Muscle of leg (tissue), 16 donors: ENCODE data around the gene PLEK2. TPM values are rescaled to one million over a fixed set of nuclear protein-coding genes. Genes with fewer than 3 reads are reported as not detected.
"Not testable (repeated sequence)": the region's sequence is repeated elsewhere in the genome, so short reads cannot be mapped to it uniquely, and the experiment has no call there.

Experiments used
- DNase-seq: peaks from one replicate; pipeline ENCODE4 v3.0.0; 2013
- H3K27ac ChIP-seq: one replicate; pipeline ENCODE4 v1.5.1; 2013; ENCODE audit warnings: mild to moderate bottlenecking, low read length, control low read depth
- H3K27me3 ChIP-seq: one replicate; pipeline ENCODE4 v1.6.1; 2013; ENCODE audit warnings: low read length; ENCODE audit not compliant: control insufficient read depth, insufficient read depth
- H3K36me3 ChIP-seq: one replicate; pipeline ENCODE4 v1.6.1; 2013; ENCODE audit warnings: low read length; ENCODE audit not compliant: control insufficient read depth, insufficient read depth
- H3K4me1 ChIP-seq: one replicate; pipeline ENCODE4 v1.6.1; 2013; ENCODE audit warnings: low read length; ENCODE audit not compliant: control insufficient read depth, insufficient read depth
- H3K4me3 ChIP-seq: one replicate; pipeline ENCODE4 v1.5.1; 2013; ENCODE audit warnings: low read length, control low read depth
- H3K9me3 ChIP-seq: replicated peaks from 2 replicates; pipeline ENCODE4 v1.6.1; 2013; ENCODE audit warnings: low read depth, low read length; ENCODE audit not compliant: control insufficient read depth
- WGBS: methylation state at CpG from one replicate; pipeline ENCODE4 v1.1.5; 2013; ENCODE audit warnings: missing lambda C conversion rate; ENCODE audit not compliant: insufficient coverage; 5-methylcytosine and 5-hydroxymethylcytosine counted together
- long read RNA-seq, 11 donors: transcript quantifications; one replicate each; lab custom pipeline, GENCODE V29; 2026
- polyA plus RNA-seq, 8 donors: library from polyadenylated mRNA; unstranded; fragments of 120-200 nt; gene quantifications; one replicate each; pipeline versions ENCODE4 v1.2.1 to v1.2.3, GENCODE V29; 2013; ENCODE audit warnings: inconsistent platforms in 1 of 8, low replicate concordance in 1 of 8; ENCODE audit not compliant: insufficient read length in 8 of 8, insufficient read depth in 1 of 8
- total RNA-seq: library from RNA; stranded (reverse); fragments of 120-200 nt; gene quantifications from one replicate; pipeline ENCODE4 v1.2.4, GENCODE V29; 2013

PLEK2 gene, protein sequence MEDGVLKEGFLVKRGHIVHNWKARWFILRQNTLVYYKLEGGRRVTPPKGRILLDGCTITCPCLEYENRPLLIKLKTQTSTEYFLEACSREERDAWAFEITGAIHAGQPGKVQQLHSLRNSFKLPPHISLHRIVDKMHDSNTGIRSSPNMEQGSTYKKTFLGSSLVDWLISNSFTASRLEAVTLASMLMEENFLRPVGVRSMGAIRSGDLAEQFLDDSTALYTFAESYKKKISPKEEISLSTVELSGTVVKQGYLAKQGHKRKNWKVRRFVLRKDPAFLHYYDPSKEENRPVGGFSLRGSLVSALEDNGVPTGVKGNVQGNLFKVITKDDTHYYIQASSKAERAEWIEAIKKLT
- 0.22 TPM for total RNA-seq
- 1 to 10 TPM in 3 of 8 donors, under 1 TPM in 5; 0.44 to 3.0 (median 0.88) TPM for polyA plus RNA-seq
- long read RNA-seq, donor 1, result 0 reads
- long read RNA-seq, donor 2, result 0 reads
- long read RNA-seq, donor 3, partial matches to known transcripts, result 0 of 1 reads
- long read RNA-seq, donor 3, other reads (novel, unspliced or antisense), result 0 of 1 reads
- long read RNA-seq, donor 4, result 0 reads
- long read RNA-seq, donor 5, partial matches to known transcripts, result 0 of 1 reads
- long read RNA-seq, donor 5, other reads (novel, unspliced or antisense), result 0 of 1 reads
- long read RNA-seq, donor 6, result 0 reads
- long read RNA-seq, donor 7, result 0 reads
- long read RNA-seq, donor 8, result 0 reads
- long read RNA-seq, donor 9, result 0 reads
- long read RNA-seq, donor 10, result 0 reads
- long read RNA-seq, donor 11, partial matches to known transcripts, result 0 of 1 reads
- long read RNA-seq, donor 11, other reads (novel, unspliced or antisense), result 0 of 1 reads

DNA sequence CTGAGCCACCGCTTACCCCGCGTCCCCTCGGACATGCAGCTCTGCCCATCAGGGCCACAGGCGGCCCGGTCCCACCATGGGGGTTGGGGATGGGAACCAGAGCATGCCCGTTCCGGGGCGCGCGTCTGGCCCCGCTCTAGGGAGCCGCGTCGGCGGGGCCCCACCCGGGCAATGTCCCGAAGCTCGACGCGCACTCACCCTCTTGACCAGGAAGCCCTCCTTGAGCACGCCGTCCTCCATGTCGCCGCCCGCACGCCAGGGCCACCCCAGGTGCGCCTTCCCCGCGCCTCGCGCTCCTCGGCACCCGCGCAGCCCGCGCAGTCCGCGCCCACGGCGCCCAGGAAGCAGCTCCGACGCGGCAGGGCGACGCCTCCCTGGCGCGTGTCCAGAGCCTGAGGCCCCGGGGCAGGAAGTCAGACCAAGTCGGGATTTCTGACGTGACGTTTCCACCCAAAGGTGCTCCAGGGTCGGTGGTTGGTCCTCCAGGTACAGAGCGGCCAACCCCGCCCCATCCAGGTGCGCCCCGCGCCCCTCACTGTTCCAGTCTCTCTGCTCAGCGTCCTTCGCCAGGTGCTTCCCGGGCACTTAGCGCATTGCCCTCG is at the start of gene PLEK2:
TSS of gene PLEK2 (minus strand) at position 346 of the 602 bp plus-strand sequence. CDS start at position 240, 106 bp downstream.
- peak; percentile 22 for DNase-seq
- H3K4me3 ChIP-seq, result no peak within 1 kb of the TSS
- WGBS, result 1% methylated on average over 61 of the region's 63 CpGs

GRCh38 chr14:67461341-67461985 is 49.5 kb upstream of the PLEK2 start:
- H3K27ac ChIP-seq, result no peak overlapping the region
- H3K36me3 ChIP-seq, result no peaks in the 10 kb centered on the region
- 89% methylated on average over 2 of the region's 3 CpGs for WGBS
- H3K27me3 ChIP-seq, result peaks cover 2% of the 10 kb centered on the region
- no peak for DNase-seq
- H3K4me3 ChIP-seq, result no peak overlapping the region
- peaks cover 4% of the 10 kb centered on the region for H3K4me1 ChIP-seq
- no peaks in the 10 kb centered on the region for H3K9me3 ChIP-seq

More for the DNA sequence above, at the start of gene PLEK2:
- no peak within 1 kb of the TSS for H3K27ac ChIP-seq
- no peaks in the 10 kb centered on the region for H3K4me1 ChIP-seq
- no peaks in the 10 kb centered on the region for H3K9me3 ChIP-seq
- no peaks in the 10 kb centered on the region for H3K36me3 ChIP-seq
- peaks cover 38% of the 10 kb centered on the region for H3K27me3 ChIP-seq

- Histone ChIP-seq H3K27ac (no peak overlapping the region), H3K36me3 (no peaks in the 10 kb centered on the region), H3K4me3 (no peak overlapping the region), H3K9me3 (no peaks in the 10 kb centered on the region), H3K27me3 (peaks cover 2% of the 10 kb centered on the region), H3K4me1 (peaks cover 4% of the 10 kb centered on the region)
- DNase-seq, result no peak
- 89% methylated on average over 3 of the region's 5 CpGs for WGBS
Observed at GRCh38 chr14:67459336-67459735, 47.4 kb upstream of the PLEK2 start.

DNA sequence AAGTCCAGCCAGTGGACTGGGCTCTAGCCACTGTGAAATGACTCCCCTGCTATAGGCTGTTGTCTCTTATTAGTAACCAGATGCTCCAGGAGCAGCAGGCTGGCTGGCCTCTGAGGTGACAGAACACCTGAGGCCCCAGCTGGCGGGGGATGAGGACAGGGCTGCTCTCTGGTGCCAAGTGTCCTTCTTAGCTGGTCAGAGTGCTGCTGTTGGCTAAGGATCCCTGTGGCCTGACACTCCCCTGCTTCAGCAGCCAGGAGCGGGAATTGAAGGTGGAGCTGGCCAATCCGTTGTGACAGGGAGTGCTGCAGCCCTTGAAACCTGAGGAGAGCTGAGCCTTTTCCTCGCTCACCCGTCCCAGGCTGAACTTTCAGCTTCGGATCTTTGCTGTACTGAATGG is 45.8 kb upstream of the PLEK2 start:
- H3K4me3 ChIP-seq, result no peak overlapping the region
- no peaks in the 10 kb centered on the region for H3K36me3 ChIP-seq
- no peaks in the 10 kb centered on the region for H3K27me3 ChIP-seq
- no peaks in the 10 kb centered on the region for H3K9me3 ChIP-seq
- WGBS, result 6% methylated on average over 6 of the region's 6 CpGs
- peak; percentile 45 for DNase-seq
- no peak overlapping the region for H3K27ac ChIP-seq
- H3K4me1 ChIP-seq, result peaks cover 4% of the 10 kb centered on the region

DNA sequence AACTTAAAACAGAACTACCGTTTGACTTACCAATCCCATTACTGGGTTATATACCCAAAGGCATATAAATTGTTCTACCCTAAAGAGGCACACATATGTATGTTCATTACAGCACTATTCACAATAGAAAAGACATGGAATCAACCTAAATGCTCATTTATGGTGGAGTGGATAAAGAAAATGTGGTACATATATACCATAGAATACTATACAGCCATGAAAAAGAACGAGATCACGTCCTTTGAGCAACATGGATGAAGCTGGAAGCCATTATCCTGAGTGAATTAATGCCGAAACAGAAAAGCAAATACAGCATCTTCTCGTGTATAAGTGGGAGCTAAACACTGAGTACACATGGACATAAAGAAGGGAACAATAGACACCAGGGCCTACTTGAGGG is 44.8 kb upstream of the PLEK2 start:
- peaks cover 4% of the 10 kb centered on the region for H3K4me1 ChIP-seq
- H3K9me3 ChIP-seq, result no peaks in the 10 kb centered on the region
- 89% methylated on average over 3 of the region's 5 CpGs for WGBS
- H3K27ac ChIP-seq, result no peak overlapping the region
- H3K27me3 ChIP-seq, result no peaks in the 10 kb centered on the region
- H3K36me3 ChIP-seq, result no peaks in the 10 kb centered on the region
- H3K4me3 ChIP-seq, result no peak overlapping the region
- DNase-seq, result no peak

GRCh38 chr14:67453575-67454300 is 41.8 kb upstream of the PLEK2 start:
- Histone ChIP-seq H3K36me3 (no peaks in the 10 kb centered on the region), H3K4me1 (peaks cover 4% of the 10 kb centered on the region), H3K9me3 (no peaks in the 10 kb centered on the region), H3K4me3 (no peak overlapping the region), H3K27ac (no peak overlapping the region), H3K27me3 (no peaks in the 10 kb centered on the region)
- WGBS, result 76% methylated on average over 3 of the region's 5 CpGs
- DNase-seq, result no peak

DNA sequence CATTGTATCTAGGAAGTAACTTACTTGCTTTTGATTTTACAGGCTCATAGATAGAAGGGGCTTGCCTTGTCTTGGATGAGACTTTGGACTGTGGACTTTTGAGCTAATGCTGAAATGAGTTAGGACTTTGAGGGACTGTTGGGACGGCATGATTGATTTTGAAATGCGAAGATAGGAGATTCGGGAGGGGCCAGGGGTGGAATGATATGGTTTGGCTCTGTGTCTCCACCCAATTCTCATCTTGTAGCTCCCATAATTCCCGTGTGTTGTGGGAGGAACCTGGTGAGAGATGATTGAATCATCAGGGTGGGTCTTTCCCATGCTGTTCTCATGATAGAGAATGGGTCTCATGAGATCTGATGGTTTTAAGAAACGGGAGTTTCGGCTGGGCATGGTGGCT is 39.7 kb upstream of the PLEK2 start:
- H3K9me3 ChIP-seq, H3K4me1 ChIP-seq, H3K27ac ChIP-seq, H3K4me3 ChIP-seq, DNase-seq, H3K27me3 ChIP-seq, H3K36me3 ChIP-seq: not testable (repeated sequence)
- WGBS, result no CpG with 5 or more reads among the region's 6 CpGs

DNA sequence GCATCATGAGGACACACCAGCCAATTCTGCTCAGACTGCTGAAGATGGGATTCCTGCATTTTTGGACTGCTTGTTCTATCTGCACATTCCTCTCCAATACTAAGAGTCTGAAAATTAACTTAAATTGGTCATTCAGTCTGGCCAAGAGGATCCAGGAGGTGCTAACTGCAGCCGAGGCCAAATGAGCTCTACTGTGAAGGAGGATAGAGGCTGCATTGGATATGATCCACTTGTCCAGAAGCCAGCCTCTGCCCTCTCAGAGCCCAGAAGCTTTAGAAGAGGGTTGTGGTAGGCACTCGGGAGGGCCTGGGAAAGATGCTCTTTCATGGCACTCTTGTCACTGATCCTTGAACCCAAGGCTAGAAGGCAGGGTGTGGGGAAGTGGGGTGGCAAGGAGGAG is 37.1 kb upstream of the PLEK2 start:
- H3K27me3 ChIP-seq, result peaks cover 4% of the 10 kb centered on the region
- no peaks in the 10 kb centered on the region for H3K36me3 ChIP-seq
- no peak overlapping the region for H3K27ac ChIP-seq
- 81% methylated on average over 2 of the region's 2 CpGs for WGBS
- H3K4me1 ChIP-seq, result no peaks in the 10 kb centered on the region
- H3K9me3 ChIP-seq, result no peaks in the 10 kb centered on the region
- no peak for DNase-seq
- no peak overlapping the region for H3K4me3 ChIP-seq

- no peaks in the 10 kb centered on the region for H3K36me3 ChIP-seq
- H3K27ac ChIP-seq, result no peak overlapping the region
- no CpG with 5 or more reads among the region's 1 CpG for WGBS
- no peaks in the 10 kb centered on the region for H3K4me1 ChIP-seq
- H3K4me3 ChIP-seq, result no peak overlapping the region
- H3K9me3 ChIP-seq, result no peaks in the 10 kb centered on the region
- no peak for DNase-seq
- H3K27me3 ChIP-seq, result peaks cover 4% of the 10 kb centered on the region
Observed at GRCh38 chr14:67447033-67447381, 35.0 kb upstream of the PLEK2 start.
